RWPE2 (cell line): ENCODE data around the gene PLD2.

Experiments used
- ATAC-seq: fragments of 200-7000 bp; cut with Tn5 transposase; 3 replicates; pipeline ENCODE4 v1.9.1; 2021; ENCODE audit warnings: low read depth
- DNase-seq: peaks from one replicate; pipeline ENCODE4 v3.0.0-alpha.2; 2020; ENCODE audit warnings: low spot score
- H3K27ac ChIP-seq: fragments of 450-650 bp; 2 replicates; pipeline ENCODE4 v1.5.1; 2017; ENCODE audit warnings: mild to moderate bottlenecking; ENCODE audit not compliant: poor library complexity, severe bottlenecking
- H3K27me3 ChIP-seq: fragments of 250-450 bp; sonication (Bioruptor Pico); 2 replicates; pipeline ENCODE4 v1.5.1; 2021; ENCODE audit warnings: mild to moderate bottlenecking, moderate library complexity; ENCODE audit not compliant: insufficient read depth, poor library complexity, severe bottlenecking
- H3K36me3 ChIP-seq: fragments of 250-450 bp; sonication (Bioruptor Pico); 2 replicates; pipeline ENCODE4 v1.5.1; 2020; ENCODE audit warnings: low read depth, mild to moderate bottlenecking, moderate library complexity
- H3K4me1 ChIP-seq: fragments of 250-450 bp; sonication (Bioruptor Pico); 2 replicates; pipeline ENCODE4 v1.5.1; 2021; ENCODE audit warnings: mild to moderate bottlenecking, moderate library complexity; ENCODE audit not compliant: insufficient read depth, poor library complexity, severe bottlenecking
- H3K4me3 ChIP-seq: fragments of 250-450 bp; sonication (Bioruptor Pico); 2 replicates; pipeline ENCODE4 v1.5.1; 2021; ENCODE audit warnings: mild to moderate bottlenecking, moderate library complexity; ENCODE audit not compliant: severe bottlenecking
- H3K9me3 ChIP-seq: fragments of 250-450 bp; sonication (Bioruptor Pico); 2 replicates; pipeline ENCODE4 v1.5.1; 2021; ENCODE audit warnings: mild to moderate bottlenecking, moderate library complexity; ENCODE audit not compliant: severe bottlenecking
- TF ChIP-seq, protein P1 (sequence below): fragments of 450-650 bp; IDR thresholded peaks from one replicate; pipeline ENCODE4 v1.5.1; 2017; ENCODE audit warnings: mild to moderate bottlenecking, moderate library complexity; ENCODE audit not compliant: poor library complexity, severe bottlenecking

PLD2 gene

DNA sequence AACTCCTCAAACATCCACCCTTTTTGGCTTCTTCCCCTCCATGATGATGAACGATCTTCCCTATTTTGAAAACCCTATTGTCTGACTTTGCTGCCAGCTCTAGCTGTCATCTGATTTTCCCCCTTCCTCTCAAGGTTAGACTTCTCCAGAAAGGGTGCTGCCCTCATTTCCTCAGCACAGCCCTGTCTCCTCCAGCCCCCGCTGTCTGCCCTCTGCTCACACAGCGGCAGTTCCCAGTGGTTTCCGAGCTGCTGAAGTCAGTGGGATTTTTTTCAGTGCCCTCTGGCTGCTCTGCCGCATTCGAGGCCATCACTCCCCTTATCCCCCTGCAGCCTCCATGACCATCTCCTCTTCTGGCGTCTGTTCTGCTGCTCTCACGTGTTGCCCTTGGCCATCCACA, 65.8 kb downstream of the PLD2 start:
- peaks cover 65% of the 10 kb centered on the region for H3K36me3 ChIP-seq
- H3K27ac ChIP-seq: no peak overlapping the region
- H3K4me1 ChIP-seq: no peaks in the 10 kb centered on the region
- TF ChIP-seq, protein P1, sequence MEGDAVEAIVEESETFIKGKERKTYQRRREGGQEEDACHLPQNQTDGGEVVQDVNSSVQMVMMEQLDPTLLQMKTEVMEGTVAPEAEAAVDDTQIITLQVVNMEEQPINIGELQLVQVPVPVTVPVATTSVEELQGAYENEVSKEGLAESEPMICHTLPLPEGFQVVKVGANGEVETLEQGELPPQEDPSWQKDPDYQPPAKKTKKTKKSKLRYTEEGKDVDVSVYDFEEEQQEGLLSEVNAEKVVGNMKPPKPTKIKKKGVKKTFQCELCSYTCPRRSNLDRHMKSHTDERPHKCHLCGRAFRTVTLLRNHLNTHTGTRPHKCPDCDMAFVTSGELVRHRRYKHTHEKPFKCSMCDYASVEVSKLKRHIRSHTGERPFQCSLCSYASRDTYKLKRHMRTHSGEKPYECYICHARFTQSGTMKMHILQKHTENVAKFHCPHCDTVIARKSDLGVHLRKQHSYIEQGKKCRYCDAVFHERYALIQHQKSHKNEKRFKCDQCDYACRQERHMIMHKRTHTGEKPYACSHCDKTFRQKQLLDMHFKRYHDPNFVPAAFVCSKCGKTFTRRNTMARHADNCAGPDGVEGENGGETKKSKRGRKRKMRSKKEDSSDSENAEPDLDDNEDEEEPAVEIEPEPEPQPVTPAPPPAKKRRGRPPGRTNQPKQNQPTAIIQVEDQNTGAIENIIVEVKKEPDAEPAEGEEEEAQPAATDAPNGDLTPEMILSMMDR: no peak
- DNase-seq: no peak
- no peak for ATAC-seq
- H3K27me3 ChIP-seq: no peaks in the 10 kb centered on the region
- H3K4me3 ChIP-seq: no peak overlapping the region
- no peaks in the 10 kb centered on the region for H3K9me3 ChIP-seq
